Neural cell (in vitro differentiated cells): ENCODE results near the gene PROCA1. TPM values are rescaled to one million over a fixed set of nuclear protein-coding genes. Genes with fewer than 3 reads are reported as not detected.

Experiments
- H2AFZ ChIP-seq: fragments of 200-600, 300-800 bp; sonication (generic), shearing (Covaris generic); 2 replicates; pipeline ENCODE4 v1.6.0; 2014; ENCODE audit warnings: low read depth, mild to moderate bottlenecking, antibody characterized with exemption, low read length, moderate library complexity
- H3F3A ChIP-seq: fragments of 200-600 bp; shearing (Covaris generic); 2 replicates; pipeline ENCODE4 v1.6.1; 2016; ENCODE audit warnings: mild to moderate bottlenecking, moderate library complexity, mixed read lengths, antibody characterized with exemption, low read length; ENCODE audit not compliant: insufficient read depth, poor library complexity, severe bottlenecking
- H3K27ac ChIP-seq: fragments of 200-600, 300-800 bp; sonication (generic), shearing (Covaris generic); 2 replicates; pipeline ENCODE4 v1.5.1; 2014; ENCODE audit warnings: mild to moderate bottlenecking, low read length, moderate library complexity
- H3K27me3 ChIP-seq: fragments of 300-800, 200-600 bp; sonication (generic), shearing (Covaris generic); 2 replicates; pipeline ENCODE4 v1.6.0; 2014; ENCODE audit warnings: mild to moderate bottlenecking, low read depth, low read length, moderate library complexity; ENCODE audit not compliant: insufficient read depth
- H3K36me3 ChIP-seq: fragments of 300-800, 200-600 bp; sonication (generic), shearing (Covaris generic); 2 replicates; pipeline ENCODE4 v1.5.1; 2014; ENCODE audit warnings: mild to moderate bottlenecking, antibody characterized with exemption, low read length, moderate library complexity; ENCODE audit not compliant: insufficient read depth
- H3K4me2 ChIP-seq: fragments of 300-800, 200-600 bp; sonication (generic), shearing (Covaris generic); 2 replicates; pipeline ENCODE4 v1.6.0; 2014; ENCODE audit warnings: mild to moderate bottlenecking, low read length
- H3K4me3 ChIP-seq: fragments of 300-800, 200-600 bp; sonication (generic), shearing (Covaris generic); 2 replicates; pipeline ENCODE4 v1.5.1; 2014; ENCODE audit warnings: mild to moderate bottlenecking, low read length, moderate library complexity
- H3K79me2 ChIP-seq: fragments of 200-600 bp; shearing (Covaris generic); replicated peaks from 2 replicates; pipeline ENCODE4 v1.6.0; 2014; ENCODE audit warnings: mild to moderate bottlenecking, low read length, moderate library complexity; ENCODE audit not compliant: insufficient read depth
- H3K9ac ChIP-seq: fragments of 300-800, 200-600 bp; sonication (generic), shearing (Covaris generic); 2 replicates; pipeline ENCODE4 v1.6.1; 2016; ENCODE audit warnings: mild to moderate bottlenecking, low read length, mixed read lengths
- H3K9me2 ChIP-seq: fragments of 200-600 bp; shearing (Covaris generic); 2 replicates; pipeline ENCODE4 v1.6.1; 2016; ENCODE audit warnings: mild to moderate bottlenecking, low read length, mixed read lengths; ENCODE audit not compliant: insufficient read depth
- H3K9me3 ChIP-seq: fragments of 200-600, 300-800 bp; sonication (generic), shearing (Covaris generic); 2 replicates; pipeline ENCODE4 v1.6.1; 2016; ENCODE audit warnings: mild to moderate bottlenecking, mixed run types, low read length, moderate library complexity, mixed read lengths
- H4K20me1 ChIP-seq: fragments of 200-600 bp; shearing (Covaris generic); 2 replicates; pipeline ENCODE4 v1.6.1; 2016; ENCODE audit warnings: mild to moderate bottlenecking, mixed run types; ENCODE audit not compliant: insufficient read depth
- EP300 ChIP-seq: fragments of 450-650 bp; conservative IDR thresholded peaks from 2 replicates; pipeline ENCODE4 v1.6.1; 2014; ENCODE audit warnings: antibody characterized with exemption, mild to moderate bottlenecking, moderate library complexity; ENCODE audit not compliant: poor library complexity, severe bottlenecking
- EZH2 ChIP-seq: fragments of 200-600, 300-800 bp; shearing (Covaris generic), sonication (generic); IDR thresholded peaks from 2 replicates; pipeline ENCODE4 v1.6.1; 2014; ENCODE audit warnings: antibody characterized with exemption, low read length, borderline replicate concordance, mild to moderate bottlenecking; ENCODE audit not compliant: insufficient read depth, poor library complexity, severe bottlenecking
- MXI1 ChIP-seq: fragments of 450-650 bp; conservative IDR thresholded peaks from 2 replicates; pipeline ENCODE4 v1.6.1; 2014; ENCODE audit warnings: antibody characterized with exemption, mild to moderate bottlenecking; ENCODE audit not compliant: poor library complexity, severe bottlenecking
- POLR2AphosphoS5 ChIP-seq: IDR thresholded peaks from 2 replicates; pipeline ENCODE4 v1.6.1; 2012
- RAD21 ChIP-seq: fragments of 450-650 bp; conservative IDR thresholded peaks from 2 replicates; pipeline ENCODE4 v1.6.1; 2014; ENCODE audit warnings: antibody characterized with exemption, mild to moderate bottlenecking, moderate library complexity
- SMC3 ChIP-seq: fragments of 450-650 bp; conservative IDR thresholded peaks from 2 replicates; pipeline ENCODE4 v1.6.1; 2014; ENCODE audit warnings: antibody characterized with exemption, mild to moderate bottlenecking, moderate library complexity; ENCODE audit not compliant: poor library complexity
- TAF1 ChIP-seq: IDR thresholded peaks from 2 replicates; pipeline ENCODE4 v1.6.1; 2012; ENCODE audit warnings: low read depth
- polyA plus RNA-seq: library from polyadenylated mRNA; depleted of rRNA; stranded (reverse); fragments of >200 nt; gene quantifications from 2 replicates; pipeline ENCODE4 v1.2.3, GENCODE V29; 2014
- TF ChIP-seq, protein P1 (sequence below): IDR thresholded peaks from 2 replicates; pipeline ENCODE4 v1.6.1; 2012; ENCODE audit warnings: borderline replicate concordance
- TF ChIP-seq, protein P2 (sequence below): fragments of 450-650 bp; IDR thresholded peaks from 2 replicates; pipeline ENCODE4 v1.5.1; 2014; ENCODE audit warnings: antibody characterized with exemption, mild to moderate bottlenecking, moderate library complexity; ENCODE audit not compliant: poor library complexity, severe bottlenecking

Gene PROCA1
- polyA plus RNA-seq, 1 donor from 2014 or later = 20.7 TPM

DNA sequence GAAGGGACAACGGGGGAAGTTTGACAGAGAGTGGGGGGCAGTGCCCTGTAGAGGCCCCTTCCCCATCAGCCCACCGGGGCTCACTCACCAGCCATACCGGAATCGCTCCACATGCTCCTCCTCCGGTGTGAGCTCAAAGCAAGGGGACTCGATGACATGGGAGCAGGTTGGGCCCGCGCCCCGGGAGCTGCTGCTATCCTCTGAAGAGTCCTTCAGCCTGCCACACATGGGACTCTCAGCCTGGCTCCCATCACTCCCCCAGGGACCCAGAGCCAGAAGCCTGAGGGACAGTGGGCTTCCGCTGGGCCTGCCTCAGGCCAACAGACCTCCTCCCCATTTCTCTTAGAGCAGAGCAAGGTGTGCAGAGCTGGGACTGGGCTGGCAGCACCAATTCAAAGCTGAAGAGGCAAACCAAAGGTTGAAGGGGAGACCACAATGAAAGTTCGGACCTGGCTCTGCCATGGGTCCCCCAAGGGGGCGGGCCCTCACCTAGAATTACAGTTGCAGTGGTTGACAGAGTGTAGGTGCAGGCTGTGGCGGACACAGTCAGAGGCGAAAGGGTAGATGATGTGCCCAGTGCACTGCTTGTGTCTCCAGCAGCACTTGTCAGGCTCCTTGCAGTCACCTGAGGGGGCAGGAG, 7.3 kb downstream of the PROCA1 start:
- TF ChIP-seq SMC3 = no peak
- TF ChIP-seq RAD21 = no peak
- TF ChIP-seq, protein P1, sequence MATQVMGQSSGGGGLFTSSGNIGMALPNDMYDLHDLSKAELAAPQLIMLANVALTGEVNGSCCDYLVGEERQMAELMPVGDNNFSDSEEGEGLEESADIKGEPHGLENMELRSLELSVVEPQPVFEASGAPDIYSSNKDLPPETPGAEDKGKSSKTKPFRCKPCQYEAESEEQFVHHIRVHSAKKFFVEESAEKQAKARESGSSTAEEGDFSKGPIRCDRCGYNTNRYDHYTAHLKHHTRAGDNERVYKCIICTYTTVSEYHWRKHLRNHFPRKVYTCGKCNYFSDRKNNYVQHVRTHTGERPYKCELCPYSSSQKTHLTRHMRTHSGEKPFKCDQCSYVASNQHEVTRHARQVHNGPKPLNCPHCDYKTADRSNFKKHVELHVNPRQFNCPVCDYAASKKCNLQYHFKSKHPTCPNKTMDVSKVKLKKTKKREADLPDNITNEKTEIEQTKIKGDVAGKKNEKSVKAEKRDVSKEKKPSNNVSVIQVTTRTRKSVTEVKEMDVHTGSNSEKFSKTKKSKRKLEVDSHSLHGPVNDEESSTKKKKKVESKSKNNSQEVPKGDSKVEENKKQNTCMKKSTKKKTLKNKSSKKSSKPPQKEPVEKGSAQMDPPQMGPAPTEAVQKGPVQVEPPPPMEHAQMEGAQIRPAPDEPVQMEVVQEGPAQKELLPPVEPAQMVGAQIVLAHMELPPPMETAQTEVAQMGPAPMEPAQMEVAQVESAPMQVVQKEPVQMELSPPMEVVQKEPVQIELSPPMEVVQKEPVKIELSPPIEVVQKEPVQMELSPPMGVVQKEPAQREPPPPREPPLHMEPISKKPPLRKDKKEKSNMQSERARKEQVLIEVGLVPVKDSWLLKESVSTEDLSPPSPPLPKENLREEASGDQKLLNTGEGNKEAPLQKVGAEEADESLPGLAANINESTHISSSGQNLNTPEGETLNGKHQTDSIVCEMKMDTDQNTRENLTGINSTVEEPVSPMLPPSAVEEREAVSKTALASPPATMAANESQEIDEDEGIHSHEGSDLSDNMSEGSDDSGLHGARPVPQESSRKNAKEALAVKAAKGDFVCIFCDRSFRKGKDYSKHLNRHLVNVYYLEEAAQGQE = no peak
- TF ChIP-seq EP300 = no peak
- TF ChIP-seq MXI1 = no peak
- no peak for TF ChIP-seq TAF1
- Histone ChIP-seq H3K9me3 (no peaks in the 10 kb centered on the region), H3K27ac (no peak overlapping the region)

DNA sequence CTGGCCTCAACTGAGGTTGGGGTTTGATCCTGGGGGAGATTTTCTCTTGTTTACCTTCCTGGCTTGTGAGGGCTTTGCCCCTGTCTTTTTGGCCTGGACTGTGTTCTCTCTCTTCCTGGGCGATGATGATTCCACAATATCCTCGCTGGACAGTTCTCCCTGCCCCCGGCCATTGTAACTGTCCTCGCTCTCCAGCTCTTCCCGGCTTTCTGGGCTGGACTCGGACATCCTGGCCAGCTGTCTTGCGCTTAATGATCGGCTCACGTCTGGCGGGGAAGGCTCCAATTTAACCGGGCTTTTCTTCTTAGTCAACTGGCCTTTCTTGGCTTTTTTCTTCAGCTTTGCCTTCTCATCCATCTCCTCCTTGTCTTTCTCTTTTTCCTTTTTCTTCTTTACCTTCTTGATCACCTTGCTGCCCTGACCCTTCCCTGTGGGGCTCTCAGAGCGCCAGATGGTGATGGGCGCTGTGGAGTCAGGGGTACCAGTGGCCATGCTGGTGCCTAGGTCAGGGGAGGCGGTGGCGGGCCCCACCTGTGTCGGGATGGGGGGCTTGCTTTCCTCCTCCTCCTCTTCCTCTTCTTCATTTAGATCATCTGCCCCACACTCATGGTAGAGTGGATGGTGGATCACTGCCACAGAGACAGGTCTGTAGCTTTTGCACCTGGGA, 8.0 kb downstream of the PROCA1 start:
- H3K9me2 ChIP-seq = no peaks in the 10 kb centered on the region
- H3K4me2 ChIP-seq = no peak overlapping the region
- no peaks in the 10 kb centered on the region for H3F3A ChIP-seq
- H4K20me1 ChIP-seq = no peaks in the 10 kb centered on the region
- H3K9ac ChIP-seq = no peak overlapping the region
- H3K36me3 ChIP-seq = peaks cover 5% of the 10 kb centered on the region
- TF ChIP-seq SMC3 (no peak), RAD21 (no peak), EZH2 (no peak), TAF1 (no peak), EP300 (no peak), POLR2AphosphoS5 (no peak), MXI1 (no peak)
- TF ChIP-seq, protein P1 = no peak
- TF ChIP-seq, protein P2, sequence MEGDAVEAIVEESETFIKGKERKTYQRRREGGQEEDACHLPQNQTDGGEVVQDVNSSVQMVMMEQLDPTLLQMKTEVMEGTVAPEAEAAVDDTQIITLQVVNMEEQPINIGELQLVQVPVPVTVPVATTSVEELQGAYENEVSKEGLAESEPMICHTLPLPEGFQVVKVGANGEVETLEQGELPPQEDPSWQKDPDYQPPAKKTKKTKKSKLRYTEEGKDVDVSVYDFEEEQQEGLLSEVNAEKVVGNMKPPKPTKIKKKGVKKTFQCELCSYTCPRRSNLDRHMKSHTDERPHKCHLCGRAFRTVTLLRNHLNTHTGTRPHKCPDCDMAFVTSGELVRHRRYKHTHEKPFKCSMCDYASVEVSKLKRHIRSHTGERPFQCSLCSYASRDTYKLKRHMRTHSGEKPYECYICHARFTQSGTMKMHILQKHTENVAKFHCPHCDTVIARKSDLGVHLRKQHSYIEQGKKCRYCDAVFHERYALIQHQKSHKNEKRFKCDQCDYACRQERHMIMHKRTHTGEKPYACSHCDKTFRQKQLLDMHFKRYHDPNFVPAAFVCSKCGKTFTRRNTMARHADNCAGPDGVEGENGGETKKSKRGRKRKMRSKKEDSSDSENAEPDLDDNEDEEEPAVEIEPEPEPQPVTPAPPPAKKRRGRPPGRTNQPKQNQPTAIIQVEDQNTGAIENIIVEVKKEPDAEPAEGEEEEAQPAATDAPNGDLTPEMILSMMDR = no peak
- H3K79me2 ChIP-seq = no peaks in the 10 kb centered on the region
- no peak overlapping the region for H3K4me3 ChIP-seq
- no peaks in the 10 kb centered on the region for H3K27me3 ChIP-seq
- no peaks in the 10 kb centered on the region for H3K9me3 ChIP-seq
- H3K27ac ChIP-seq = no peak overlapping the region
- H2AFZ ChIP-seq = no peak overlapping the region

More for the DNA sequence above, 7.3 kb downstream of the PROCA1 start:
- Histone ChIP-seq H3K79me2 (no peaks in the 10 kb centered on the region), H3K9ac (no peak overlapping the region), H3K36me3 (peaks cover 5% of the 10 kb centered on the region), H3K4me3 (no peak overlapping the region), H4K20me1 (no peaks in the 10 kb centered on the region), H3K27me3 (no peaks in the 10 kb centered on the region), H3K9me2 (no peaks in the 10 kb centered on the region), H2AFZ (no peak overlapping the region), H3K4me2 (no peak overlapping the region), H3F3A (no peaks in the 10 kb centered on the region)
